HS-5 (cell line): ENCODE measurements around the gene BCL2L11.

Experiments used
- DNase-seq: peaks from one replicate; pipeline ENCODE4 v3.0.0-alpha.2; 2012; ENCODE audit warnings: low read depth

BCL2L11 gene

DNA sequence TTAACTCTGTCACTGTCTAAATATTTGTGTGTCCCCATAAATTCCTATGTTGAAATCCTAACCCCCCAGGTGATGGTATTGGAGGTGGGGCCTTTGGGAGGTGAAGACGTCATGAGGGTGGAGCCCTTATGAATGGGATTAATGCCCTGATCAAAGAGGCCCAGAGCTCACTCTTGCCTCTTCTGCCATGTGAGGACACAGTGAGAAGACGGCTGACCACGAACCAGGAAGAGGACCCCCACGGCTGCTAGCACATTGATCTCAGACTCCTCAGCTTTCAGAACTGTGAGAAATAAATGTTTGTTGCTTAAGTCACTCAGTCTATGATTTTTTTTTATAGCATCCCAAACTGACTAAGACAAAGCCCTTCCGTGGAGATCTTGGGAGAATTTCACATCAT, 71.2 kb downstream of the BCL2L11 start:
- DNase-seq, result no peak

- DNase-seq, result no peak
Observed at GRCh38 chr2:111192776-111193368, 72.2 kb downstream of the BCL2L11 start.

DNA sequence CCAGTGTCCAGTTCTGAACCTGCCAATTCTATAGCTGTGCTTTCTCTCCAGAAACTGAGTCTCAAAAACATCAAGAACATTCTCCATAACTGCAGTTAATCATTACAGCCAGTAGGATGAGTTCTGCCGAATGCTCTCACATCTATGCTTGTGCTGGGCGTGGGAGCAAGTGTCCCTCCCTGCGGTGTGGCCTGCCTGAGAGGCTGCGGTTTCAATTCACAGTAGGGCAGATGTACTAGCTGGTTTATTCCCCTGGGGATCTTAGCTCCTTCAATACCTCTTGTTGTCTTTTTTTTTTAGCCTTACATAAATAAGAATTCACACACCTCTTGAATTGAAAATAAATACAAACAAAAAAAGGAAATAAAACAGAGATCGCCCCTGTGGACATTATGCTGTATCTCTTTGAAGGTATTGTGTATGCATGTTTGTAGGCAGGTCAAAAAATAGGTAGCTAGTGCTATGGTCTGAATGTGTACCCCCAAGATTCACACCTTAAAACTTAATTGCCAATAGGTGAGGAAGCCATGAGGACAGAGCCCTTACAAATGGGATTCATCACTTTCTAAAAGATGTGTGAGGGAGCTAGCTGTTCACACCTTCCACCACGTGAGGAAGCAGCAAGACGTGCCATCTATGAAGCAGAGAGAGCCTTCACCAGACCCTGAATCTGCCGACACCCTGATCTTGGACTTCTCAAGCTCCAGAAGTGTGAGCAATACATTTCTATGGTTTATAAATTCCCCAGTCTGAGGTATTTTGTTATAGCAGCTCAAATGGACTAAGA, 74.3 kb downstream of the BCL2L11 start:
- no peak for DNase-seq

- no peak for DNase-seq
Observed at GRCh38 chr2:111196435-111196834, 75.7 kb downstream of the BCL2L11 start.

DNA sequence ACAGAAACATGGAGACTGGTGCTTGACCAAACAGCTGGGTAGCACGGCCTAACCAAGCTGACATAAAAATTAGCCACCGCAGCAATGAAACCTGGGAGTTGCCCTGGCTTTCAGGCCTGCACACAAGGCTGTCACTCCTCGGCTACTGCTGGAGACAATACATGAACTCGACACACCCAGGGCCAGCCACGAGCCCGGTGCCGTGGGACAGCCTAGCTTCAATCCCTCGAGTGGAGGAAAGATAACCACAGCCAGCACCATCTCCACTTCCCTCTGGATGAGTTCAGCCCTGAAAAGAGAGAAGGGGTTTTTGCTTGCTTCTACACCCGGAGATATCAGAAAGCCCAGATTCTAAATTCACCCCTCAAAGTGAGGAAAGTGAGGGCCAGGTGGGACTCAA, 78.0 kb downstream of the BCL2L11 start:
- DNase-seq, result no peak

DNA sequence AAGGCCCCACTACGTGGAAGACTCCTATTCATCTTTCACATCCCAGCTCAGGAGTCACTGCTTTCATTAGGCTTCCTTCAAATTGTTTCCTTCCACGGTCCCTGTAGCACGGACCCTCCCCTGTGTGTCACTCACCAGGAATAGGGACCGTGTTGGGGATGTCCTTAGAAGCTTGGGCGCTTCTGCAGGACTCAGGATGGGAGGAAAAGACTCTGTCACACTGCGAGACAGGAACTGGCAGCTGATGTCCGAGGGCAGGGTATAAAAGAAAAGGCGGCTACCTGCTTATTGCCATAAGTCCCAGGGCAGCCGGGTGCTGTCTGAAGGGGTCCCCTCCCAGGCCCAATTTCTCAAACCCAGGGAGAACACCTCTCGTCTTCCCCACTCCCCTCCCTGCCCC, 79.1 kb downstream of the BCL2L11 start:
- DNase-seq, result no peak

DNA sequence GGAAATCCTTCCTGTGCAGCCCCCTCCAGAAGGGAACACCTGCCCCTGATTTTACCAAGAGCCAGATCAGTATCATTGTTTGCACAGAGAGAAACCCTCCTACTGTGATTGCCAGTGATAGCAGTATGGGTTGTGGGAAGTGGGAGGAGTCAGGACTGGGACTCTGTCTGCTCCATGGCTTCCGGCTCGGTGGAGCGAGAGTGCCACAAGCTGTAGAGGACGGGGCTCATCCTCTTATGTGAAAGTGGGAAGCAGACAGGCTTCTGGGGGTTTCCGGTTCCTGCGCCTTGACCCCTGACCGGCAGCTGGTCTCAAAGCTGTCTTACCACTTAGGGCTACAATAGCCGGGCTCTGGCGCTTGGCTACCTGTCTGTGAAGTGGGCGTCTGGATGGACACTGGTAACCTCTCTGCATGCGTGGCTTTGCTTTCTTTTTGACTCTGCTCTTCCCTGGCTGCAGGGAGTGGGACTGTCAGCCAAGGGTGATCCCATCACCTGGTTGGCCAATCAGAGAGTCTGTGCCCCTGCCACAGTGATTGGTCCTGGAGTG, 79.7 kb downstream of the BCL2L11 start:
- DNase-seq, result no peak

DNA sequence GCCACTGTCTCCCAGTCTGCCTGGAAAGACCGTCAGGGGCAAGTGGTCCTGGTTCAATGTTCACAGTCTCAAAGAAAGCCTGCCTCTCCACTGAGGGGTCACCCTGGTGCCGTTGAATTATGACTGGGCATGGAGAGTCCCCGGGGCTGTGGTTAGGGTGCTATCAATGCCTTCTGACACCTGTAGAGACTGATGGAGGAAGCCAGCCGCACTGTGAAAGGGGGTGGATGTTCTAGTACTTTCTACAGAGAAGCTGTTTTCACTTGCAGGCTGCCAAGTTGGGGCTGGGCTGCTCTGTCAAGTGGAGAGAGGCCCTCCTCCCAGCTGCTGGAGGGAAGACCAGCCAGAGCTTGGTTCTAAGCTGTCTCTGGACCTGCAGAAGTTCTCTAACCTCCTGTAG, 80.5 kb downstream of the BCL2L11 start:
- DNase-seq, result no peak

- no peak for DNase-seq
Observed at GRCh38 chr2:111202266-111203040, 81.7 kb downstream of the BCL2L11 start.

DNA sequence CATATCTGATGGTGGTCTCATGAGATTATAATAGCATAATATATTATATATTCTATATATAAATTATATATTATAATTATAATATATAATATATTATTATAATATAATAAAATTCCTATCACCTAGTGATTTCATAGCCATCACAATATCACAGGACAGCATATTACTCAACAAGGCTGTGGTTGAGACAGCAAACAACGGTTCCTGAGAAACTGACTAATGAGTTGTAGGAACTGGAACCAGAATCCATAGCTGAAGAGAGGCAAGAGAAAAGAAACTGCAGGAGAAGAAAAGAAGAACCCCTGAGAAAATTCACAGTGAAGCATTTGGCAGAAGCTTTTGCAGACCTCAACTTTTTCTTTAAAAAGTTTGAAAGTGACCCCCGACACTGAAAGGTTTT, 84.0 kb downstream of the BCL2L11 start:
- no peak for DNase-seq

DNA sequence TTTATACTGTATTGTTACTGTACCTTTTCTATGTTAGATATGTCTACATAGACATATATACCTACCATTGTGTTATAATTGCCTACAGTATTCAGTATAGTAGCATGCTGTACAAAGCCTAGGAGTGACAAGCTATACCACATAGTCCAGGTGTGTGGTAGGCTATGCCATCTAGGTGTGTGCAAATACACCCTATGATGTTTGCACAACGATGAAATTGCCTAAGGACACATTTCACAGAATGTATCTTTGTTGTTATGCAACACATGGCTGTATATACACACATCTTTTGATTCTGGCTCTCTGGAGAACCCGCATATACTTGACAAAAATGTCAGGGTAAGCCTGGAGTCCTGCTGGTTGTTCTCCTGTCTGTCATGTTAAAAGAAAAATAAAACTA, 85.1 kb downstream of the BCL2L11 start:
- no peak for DNase-seq

GRCh38 chr2:111207851-111208250, 87.1 kb downstream of the BCL2L11 start:
- DNase-seq, result no peak

- DNase-seq, result no peak
Observed at GRCh38 chr2:111208639-111209038, 87.9 kb downstream of the BCL2L11 start.

DNA sequence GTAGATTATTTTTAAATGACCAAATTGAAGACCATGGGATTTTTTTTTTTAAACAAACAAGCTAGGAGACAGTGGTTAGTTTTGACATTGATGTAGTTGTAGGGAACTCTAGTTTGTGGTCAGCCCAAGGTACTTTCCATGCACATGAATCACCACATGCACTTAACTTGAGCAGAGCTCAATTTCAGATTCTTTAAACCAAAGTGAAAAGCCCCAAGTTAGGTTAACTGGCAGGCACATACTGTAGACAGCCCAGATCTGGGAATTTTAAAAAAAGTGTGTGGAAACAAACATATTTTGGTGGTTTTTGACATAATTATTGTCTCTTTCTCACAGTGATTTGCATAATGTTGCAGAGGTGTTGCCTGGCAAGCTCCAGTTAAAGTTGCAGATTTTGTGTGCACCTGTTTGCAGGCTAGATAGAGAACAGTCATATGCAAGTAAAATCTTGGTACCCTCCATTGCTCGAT, 88.4 kb downstream of the BCL2L11 start:
- DNase-seq, result no peak

GRCh38 chr2:111210036-111210435, 89.3 kb downstream of the BCL2L11 start:
- DNase-seq, result no peak

- no peak for DNase-seq
Observed at GRCh38 chr2:111213877-111214276, 93.2 kb downstream of the BCL2L11 start.

DNA sequence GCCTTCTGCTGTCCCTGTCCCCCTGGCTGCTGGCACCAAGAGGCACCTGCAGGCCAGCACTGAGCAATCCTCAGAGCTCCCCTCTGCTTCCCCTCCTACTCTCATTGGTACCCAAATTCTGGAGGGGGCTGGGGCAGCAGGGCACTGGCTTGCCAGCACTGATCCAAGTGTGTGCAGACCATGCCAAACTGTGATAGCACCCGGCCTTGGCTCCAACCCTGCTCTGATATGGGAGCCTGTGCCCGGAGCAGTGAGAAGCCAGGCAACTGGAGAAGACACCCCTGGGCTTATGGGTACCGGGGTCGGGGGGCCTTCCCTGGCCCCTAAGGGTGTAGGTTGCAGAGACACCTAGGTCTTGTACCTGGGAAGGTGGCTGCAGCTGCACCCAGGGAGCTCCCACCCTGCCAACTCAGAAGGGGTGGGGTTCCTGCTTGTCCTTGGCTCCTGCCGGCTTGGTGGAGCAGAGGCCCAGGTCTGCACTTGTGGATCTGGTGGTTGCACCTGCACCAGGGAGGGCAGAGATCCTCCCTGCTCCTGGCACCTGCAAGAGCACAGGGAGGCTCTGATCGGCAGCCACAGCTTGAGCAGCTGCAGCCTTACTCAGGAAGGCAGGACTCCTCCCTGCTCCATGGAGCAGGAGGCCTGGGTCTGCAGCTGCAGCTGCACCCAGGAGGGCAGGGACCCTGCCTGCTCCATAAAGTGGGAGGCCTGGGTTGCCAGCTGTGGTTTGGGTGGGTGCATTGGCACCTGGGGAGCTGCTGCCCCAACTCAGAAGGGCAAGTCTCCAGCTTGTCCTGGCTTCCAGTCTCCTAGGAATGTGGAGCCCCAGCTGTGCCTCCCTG, 96.3 kb downstream of the BCL2L11 start:
- no peak for DNase-seq
